Brain microvascular endothelial cell (primary cell): ENCODE results near the gene NCOR1.
"Not testable (repeated sequence)": the region's sequence is repeated elsewhere in the genome, so short reads cannot be mapped to it uniquely, and the experiment has no call there.

ENCODE experiments used
- DNase-seq: peaks from one replicate; pipeline ENCODE4 v3.0.0-alpha.2; 2020
- H3K27ac ChIP-seq: fragments of 250-450 bp; sonication (Bioruptor Pico); 2 replicates; pipeline ENCODE4 v1.5.1; 2020; ENCODE audit warnings: mild to moderate bottlenecking, moderate library complexity
- H3K27me3 ChIP-seq: fragments of 250-450 bp; sonication (Bioruptor Pico); replicated peaks from 2 replicates; pipeline ENCODE4 v1.5.1; 2020; ENCODE audit warnings: mild to moderate bottlenecking
- H3K36me3 ChIP-seq: fragments of 250-450 bp; sonication (Bioruptor Pico); replicated peaks from 2 replicates; pipeline ENCODE4 v1.5.1; 2020; ENCODE audit warnings: mild to moderate bottlenecking
- H3K4me3 ChIP-seq: 2 replicates; pipeline ENCODE4 v1.5.1; 2011; ENCODE audit warnings: low read depth, mild to moderate bottlenecking, control low read depth, low read length, moderate library complexity
- in situ Hi-C: cut with HindIII; loops from 2 replicates; pipeline ENCODE4 v1.10.0; 2017; ENCODE audit warnings: low sequenced_read_pairs, low pct_ligation_motif_present
- TF ChIP-seq, protein P1 (sequence below): IDR thresholded peaks from 2 replicates; pipeline ENCODE4 v1.5.1; 2011; ENCODE audit warnings: low read depth, mild to moderate bottlenecking, moderate library complexity, low read length, control low read depth, inconsistent platforms; ENCODE audit errors: missing control alignments

Gene NCOR1

DNA sequence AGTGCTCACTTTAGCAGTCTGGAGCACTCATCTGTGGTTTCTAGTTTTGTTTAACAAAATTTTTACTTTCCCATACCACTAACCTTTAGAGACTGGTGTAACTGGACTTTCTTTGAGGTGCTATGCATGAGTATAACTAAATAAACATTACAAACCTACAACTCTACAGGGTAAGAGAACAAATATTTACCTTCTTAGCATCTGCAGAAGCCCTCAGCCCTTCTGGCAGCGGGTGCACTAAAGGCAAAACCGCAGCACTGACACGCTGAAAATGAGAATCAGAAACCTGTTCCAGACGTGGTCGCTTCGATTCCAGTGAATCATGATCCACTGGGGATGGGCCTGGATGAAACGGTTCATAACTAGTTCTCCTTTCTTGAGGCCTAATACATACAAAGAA lies 43.7 kb downstream of the NCOR1 start:
- in situ Hi-C loops, result no loop called here
- Histone ChIP-seq H3K27ac (no peak overlapping the region), H3K27me3 (no peaks in the 10 kb centered on the region), H3K4me3 (no peak overlapping the region), H3K36me3 (peaks cover 4% of the 10 kb centered on the region)
- peak; percentile 25 for DNase-seq
- TF ChIP-seq, protein P1, sequence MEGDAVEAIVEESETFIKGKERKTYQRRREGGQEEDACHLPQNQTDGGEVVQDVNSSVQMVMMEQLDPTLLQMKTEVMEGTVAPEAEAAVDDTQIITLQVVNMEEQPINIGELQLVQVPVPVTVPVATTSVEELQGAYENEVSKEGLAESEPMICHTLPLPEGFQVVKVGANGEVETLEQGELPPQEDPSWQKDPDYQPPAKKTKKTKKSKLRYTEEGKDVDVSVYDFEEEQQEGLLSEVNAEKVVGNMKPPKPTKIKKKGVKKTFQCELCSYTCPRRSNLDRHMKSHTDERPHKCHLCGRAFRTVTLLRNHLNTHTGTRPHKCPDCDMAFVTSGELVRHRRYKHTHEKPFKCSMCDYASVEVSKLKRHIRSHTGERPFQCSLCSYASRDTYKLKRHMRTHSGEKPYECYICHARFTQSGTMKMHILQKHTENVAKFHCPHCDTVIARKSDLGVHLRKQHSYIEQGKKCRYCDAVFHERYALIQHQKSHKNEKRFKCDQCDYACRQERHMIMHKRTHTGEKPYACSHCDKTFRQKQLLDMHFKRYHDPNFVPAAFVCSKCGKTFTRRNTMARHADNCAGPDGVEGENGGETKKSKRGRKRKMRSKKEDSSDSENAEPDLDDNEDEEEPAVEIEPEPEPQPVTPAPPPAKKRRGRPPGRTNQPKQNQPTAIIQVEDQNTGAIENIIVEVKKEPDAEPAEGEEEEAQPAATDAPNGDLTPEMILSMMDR, result no peak

DNA sequence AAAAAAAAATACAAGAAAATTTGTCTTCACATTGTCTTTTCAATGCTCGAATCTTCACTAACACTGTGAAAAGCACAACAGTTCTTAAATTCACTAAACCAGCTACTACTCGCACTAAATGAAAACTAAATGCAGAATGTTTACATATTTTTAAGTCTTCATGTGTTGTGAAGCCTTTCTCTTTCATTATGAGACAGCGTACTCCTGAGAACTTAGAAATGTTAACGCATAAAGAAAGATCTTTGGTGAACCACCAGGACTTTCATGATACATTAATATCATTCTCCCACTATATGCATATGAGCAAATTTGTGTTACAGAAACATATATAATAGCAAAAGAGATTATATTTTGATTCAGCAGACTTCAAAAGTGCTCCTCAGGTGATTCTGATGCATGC lies 48.6 kb downstream of the NCOR1 start:
- in situ Hi-C loops, H3K4me3 ChIP-seq, H3K27ac ChIP-seq, DNase-seq, H3K36me3 ChIP-seq, H3K27me3 ChIP-seq: not testable (repeated sequence)

DNA sequence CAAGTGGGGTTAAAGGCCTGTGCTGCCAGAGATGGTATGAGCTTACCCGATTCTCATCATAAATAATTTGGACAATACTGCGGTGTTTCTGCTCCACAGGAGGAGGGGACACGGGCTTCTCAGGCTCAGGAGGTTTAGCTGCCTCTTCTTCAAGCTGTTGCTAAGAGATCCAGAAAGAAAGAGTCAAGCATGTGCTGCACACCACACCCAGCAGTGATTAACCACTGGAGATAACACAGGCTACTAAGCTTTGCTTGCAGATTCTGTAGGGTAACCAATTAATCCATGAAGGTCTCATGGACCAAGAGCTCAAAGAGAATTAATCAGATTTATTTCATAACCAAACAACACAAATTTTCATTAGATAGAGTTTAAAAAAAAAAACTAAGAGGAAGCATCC lies 56.6 kb downstream of the NCOR1 start:
- H3K27ac ChIP-seq, result no peak overlapping the region
- peaks cover 11% of the 10 kb centered on the region for H3K36me3 ChIP-seq
- in situ Hi-C loops, result no loop called here
- no peak overlapping the region for H3K4me3 ChIP-seq
- no peaks in the 10 kb centered on the region for H3K27me3 ChIP-seq
- no peak for DNase-seq
- TF ChIP-seq, protein P1, result no peak

DNA sequence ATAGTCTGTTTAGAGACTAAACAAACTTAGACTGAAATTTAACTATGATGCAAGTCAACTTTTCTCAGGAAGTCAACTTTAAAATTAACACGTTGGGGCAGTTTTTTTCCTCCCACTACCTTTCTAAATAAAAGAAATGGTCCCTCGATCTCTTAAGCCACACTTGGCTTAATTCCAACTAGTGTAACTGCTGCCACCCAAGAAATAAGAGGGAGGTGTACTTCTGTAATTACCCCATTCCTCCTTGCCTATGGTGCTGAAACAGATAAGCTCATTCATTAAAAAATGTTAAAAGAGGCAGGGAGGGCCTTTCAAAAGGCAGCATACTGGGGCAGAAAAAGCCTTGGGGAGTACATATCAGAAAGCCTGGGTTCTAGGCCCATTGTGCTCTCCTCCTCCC lies 59.8 kb downstream of the NCOR1 start:
- no peak overlapping the region for H3K27ac ChIP-seq
- in situ Hi-C loops, result no loop called here
- H3K36me3 ChIP-seq, result peaks cover 24% of the 10 kb centered on the region

DNA sequence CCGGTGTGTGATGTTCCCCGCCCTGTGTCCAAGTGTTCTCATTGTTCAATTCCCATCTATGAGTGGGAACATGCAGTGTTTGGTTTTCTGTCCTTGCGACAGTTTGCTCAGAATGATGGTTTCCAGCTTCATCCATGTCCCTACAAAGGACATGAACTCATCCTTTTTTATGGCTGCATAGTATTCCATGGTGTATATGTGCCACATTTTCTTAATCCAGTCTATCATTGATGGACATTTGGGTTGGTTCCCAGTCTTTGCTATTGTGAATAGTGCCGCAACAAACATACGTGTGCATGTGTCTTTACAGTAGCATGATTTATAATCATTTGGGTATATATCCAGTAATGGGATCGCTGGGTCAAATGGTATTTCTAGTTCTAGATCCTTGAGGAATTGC lies 63.0 kb downstream of the NCOR1 start:
- H3K4me3 ChIP-seq, in situ Hi-C loops, H3K27ac ChIP-seq, DNase-seq, H3K27me3 ChIP-seq: not testable (repeated sequence)
- peaks cover 26% of the 10 kb centered on the region for H3K36me3 ChIP-seq

More for the DNA sequence above, 59.8 kb downstream of the NCOR1 start:
- DNase-seq, result no peak
- Histone ChIP-seq H3K27me3 (no peaks in the 10 kb centered on the region), H3K4me3 (no peak overlapping the region)
- TF ChIP-seq, protein P1, result no peak

DNA sequence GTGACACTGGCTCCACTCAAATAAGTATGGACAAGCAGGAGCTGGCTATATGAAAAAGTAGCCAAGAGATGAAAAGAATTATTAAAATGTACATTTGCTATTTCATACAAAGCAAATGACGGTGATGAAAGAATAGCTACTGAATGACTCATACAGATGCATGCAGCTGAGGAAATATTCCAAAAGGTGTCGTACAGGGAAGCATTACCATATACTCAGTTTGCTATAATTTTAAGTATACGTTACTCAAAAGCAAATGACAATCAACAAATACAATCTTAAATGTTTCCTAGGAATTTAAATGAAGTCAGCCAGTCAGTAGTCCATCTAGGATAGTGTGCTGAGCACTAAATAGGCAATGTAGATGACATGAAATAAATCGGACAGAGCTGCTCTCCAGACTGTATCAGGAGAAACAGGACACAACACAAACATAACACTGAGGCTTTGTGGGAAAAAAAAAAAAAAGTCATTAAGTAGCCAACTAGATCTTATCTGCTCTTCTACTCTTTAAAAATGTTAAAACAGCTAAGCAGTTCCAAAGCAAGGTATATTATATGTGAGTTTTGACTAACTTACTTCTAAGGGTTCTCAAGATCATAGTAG lies 65.0 kb downstream of the NCOR1 start:
- H3K36me3 ChIP-seq, result peaks cover 37% of the 10 kb centered on the region
- TF ChIP-seq, protein P1, result no peak
- H3K27ac ChIP-seq, result peak overlapping the region; percentile 42
- in situ Hi-C loops, result no loop called here
- DNase-seq, result peak; percentile 56
- no peak overlapping the region for H3K4me3 ChIP-seq
- no peaks in the 10 kb centered on the region for H3K27me3 ChIP-seq

DNA sequence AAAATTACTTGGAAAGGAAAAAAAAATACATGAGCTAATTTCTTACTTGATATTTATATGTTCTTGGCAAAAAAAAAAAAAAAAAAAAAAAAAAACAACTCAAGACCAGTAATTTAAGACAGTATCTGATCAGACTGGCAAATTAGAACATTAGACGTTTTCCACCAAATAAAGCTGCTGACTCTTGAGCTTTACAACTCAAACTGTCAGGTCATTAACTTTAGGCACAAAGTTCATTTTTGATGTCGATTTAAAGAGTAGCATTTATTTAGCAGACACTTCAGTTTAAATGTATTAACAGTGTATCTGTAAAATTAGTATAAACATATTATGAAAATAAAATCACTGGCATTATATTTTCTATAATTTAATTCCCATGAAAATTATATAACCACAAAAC lies 66.7 kb downstream of the NCOR1 start:
- no peaks in the 10 kb centered on the region for H3K27me3 ChIP-seq
- in situ Hi-C loops, result no loop called here
- TF ChIP-seq, protein P1, result no peak
- H3K4me3 ChIP-seq, result no peak overlapping the region
- H3K27ac ChIP-seq, result no peak overlapping the region
- H3K36me3 ChIP-seq, result peaks cover 41% of the 10 kb centered on the region
- no peak for DNase-seq

DNA sequence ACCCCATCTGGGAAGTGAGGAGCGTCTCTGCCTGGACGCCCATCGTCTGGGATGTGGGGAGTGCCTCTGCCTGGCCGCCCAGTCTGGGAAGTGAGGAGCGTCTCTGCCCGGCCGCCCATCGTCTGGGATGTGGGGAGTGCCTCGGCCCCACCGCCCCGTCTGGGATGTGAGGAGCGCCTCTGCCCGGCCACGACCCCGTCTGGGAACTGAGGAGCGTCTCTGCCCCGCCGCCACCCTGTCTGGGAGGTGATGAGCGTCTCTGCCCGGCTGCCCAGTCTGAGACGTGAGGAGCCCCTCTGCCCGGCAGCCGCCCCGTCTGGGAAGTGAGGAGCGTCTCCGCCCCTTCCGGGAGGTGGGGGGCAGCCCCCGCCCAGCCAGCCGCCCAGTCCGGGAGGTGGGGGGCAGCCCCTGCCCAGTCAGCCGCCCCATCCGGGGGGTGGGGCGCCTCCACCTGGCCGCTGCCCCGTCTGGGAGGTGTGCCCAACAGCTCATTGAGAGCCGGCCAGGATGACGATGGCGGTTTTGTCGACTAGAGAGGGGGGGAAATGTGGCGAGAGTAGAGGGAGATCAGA lies 69.9 kb downstream of the NCOR1 start:
- DNase-seq, H3K27ac ChIP-seq, H3K4me3 ChIP-seq, in situ Hi-C loops, H3K27me3 ChIP-seq: not testable (repeated sequence)
- peaks cover 42% of the 10 kb centered on the region for H3K36me3 ChIP-seq
